ENCODE measurements around the gene UBASH3A. TPM values are rescaled to one million over a fixed set of nuclear protein-coding genes. Genes with fewer than 3 reads are reported as not detected.

Gene UBASH3A
- total RNA-seq, 2 experiments from 2014 or later = 59.7 to 60.8 TPM

DNA sequence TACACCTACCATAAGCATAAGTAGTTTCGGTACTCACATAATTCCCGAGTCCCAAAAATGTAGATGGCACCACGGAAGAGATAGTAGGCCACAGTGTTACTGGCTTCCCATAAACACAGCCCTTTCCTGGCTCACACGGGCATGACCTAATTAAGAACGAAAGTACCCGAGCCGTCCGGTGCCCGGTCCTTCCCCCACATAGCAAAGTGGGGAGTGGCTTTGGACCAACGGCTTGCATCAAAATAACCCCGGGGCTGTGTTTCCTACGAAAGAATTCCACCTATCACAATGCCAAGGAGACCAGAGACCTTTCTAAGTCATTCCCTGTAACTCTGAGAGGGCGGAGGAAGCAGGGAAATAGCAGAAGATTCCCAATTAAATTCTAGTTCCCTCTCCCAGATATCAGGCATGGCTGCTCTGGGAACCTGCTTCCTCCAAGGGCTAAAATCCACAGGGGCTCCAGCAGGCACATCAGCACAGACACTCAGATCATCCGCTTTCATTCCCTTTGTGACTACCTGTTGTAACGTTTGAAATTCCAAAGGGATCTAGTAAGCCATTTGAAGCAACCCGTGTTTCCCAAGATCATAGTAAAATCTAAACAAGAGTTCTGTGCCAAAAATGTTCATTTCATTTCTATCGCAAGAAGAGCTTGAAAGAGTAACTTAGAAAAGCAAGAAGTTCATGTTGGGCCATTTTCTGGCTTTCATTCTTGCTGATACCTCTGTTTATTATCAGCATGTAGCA is 7.6 kb upstream of the UBASH3A start, which contains the start of gene TMPRSS3:
TSS of gene TMPRSS3 (minus strand) at position 148 of the 747 bp plus-strand sequence. CDS start 635 bp downstream, outside the sequence.
- Histone ChIP-seq H3K27me3 (ENCODE audit: control insufficient read depth in 1 of 2, insufficient read depth in 2 of 2, low read length in 2 of 2) (no peaks in the 10 kb centered on the region), H3K4me1 (ENCODE audit: insufficient read depth, low read length) (peaks cover 39% of the 10 kb centered on the region), H3K4me3 (ENCODE audit: low read length) (no peak within 1 kb of the TSS), H3K36me3 (ENCODE audit: insufficient read depth, low read length) (no peaks in the 10 kb centered on the region), H3K9me3 (ENCODE audit: control insufficient read depth in 1 of 2, insufficient read depth in 1 of 2, low read length in 2 of 2) (no peaks in the 10 kb centered on the region), H3K27ac (ENCODE audit: low read depth in 1 of 2, low read length in 2 of 2) (no peak within 1 kb of the TSS)
- peak within 1 kb of the TSS; percentile 31 for H3K4me3 Mint-ChIP-seq
- peaks cover 66% of the 10 kb centered on the region for H3K4me1 Mint-ChIP-seq (ENCODE audit: low read depth)
- TF ChIP-seq, protein P1, sequence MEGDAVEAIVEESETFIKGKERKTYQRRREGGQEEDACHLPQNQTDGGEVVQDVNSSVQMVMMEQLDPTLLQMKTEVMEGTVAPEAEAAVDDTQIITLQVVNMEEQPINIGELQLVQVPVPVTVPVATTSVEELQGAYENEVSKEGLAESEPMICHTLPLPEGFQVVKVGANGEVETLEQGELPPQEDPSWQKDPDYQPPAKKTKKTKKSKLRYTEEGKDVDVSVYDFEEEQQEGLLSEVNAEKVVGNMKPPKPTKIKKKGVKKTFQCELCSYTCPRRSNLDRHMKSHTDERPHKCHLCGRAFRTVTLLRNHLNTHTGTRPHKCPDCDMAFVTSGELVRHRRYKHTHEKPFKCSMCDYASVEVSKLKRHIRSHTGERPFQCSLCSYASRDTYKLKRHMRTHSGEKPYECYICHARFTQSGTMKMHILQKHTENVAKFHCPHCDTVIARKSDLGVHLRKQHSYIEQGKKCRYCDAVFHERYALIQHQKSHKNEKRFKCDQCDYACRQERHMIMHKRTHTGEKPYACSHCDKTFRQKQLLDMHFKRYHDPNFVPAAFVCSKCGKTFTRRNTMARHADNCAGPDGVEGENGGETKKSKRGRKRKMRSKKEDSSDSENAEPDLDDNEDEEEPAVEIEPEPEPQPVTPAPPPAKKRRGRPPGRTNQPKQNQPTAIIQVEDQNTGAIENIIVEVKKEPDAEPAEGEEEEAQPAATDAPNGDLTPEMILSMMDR (IDR thresholded peaks at IDR 0.05) = no peak
- ChIA-PET POLR2A (interaction anchor here (4.1 kb wide), 1 partner anchor 8 kb away, joined by 58 read pairs; the partner anchor contains the start of gene UBASH3A), CTCF (no interaction called here)
- H3K27me3 Mint-ChIP-seq = no peaks in the 10 kb centered on the region
- H3K27ac Mint-ChIP-seq = no peak within 1 kb of the TSS
- DNase-seq (no peak), ATAC-seq (ENCODE audit: poor library complexity) (no peak)
- H3K9me3 Mint-ChIP-seq = no peaks in the 10 kb centered on the region
- intact Hi-C loops (cut with DNase I, micrococcal nuclease) = loop anchor here in 1 of 2 experiments (5.0 kb wide), 1 partner anchor 41 kb away; no protein-coding TSS in a partner anchor
- H3K36me3 Mint-ChIP-seq (ENCODE audit: low read depth) = no peaks in the 10 kb centered on the region

DNA sequence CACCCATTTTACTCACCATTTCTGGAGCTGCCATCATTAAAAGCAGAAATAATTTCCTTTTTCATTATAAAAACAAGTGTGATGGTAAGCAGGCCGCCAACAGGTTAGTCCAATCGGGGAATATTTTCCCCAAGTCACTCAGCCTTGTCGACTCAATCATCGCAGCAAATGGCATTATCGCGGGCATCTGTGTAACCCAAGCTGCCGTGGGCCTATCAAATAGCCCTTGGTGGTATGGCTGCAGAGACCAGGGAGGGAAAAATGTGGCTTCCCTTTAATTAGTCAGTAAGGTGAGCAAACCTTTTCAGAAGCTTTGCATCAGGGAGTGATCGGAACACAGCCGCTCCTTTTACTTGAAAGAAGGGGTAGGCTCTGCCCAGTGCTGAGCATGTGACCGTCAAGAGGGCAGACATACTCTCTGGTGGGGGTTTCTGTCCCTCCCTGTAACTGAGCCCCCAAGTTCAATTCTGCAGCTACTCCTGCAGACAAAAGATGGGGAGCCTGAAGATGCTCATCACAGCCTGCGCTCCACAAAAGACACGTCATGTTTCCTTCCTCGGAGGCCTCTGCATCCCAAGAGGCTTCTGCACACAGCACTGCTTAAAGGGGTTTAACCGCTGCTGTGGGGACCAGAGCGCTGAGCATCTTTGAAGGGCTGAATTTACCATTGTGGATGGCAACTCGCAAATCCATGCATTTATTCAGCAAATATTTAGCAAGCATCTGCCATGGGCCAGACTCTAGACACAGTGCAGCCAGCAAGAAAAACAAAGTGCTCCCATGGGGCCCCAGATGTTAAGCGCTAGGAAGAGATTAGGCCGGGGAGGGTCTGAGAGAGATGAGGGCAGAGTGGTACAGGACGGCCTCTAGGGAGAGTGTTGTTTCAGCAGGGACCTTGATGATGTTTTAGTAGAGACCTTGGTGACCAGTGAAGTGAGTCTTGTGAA is 6.6 kb upstream of the UBASH3A start:
- Mint-ChIP-seq H3K27me3 (no peaks in the 10 kb centered on the region), H3K4me1 (ENCODE audit: low read depth) (peaks cover 64% of the 10 kb centered on the region), H3K9me3 (peaks cover 7% of the 10 kb centered on the region), H3K27ac (peak overlapping the region; percentile 69), H3K36me3 (ENCODE audit: low read depth) (no peaks in the 10 kb centered on the region), H3K4me3 (no peak overlapping the region)
- H3K9me3 ChIP-seq (ENCODE audit: control insufficient read depth in 1 of 2, insufficient read depth in 1 of 2, low read length in 2 of 2) = peaks cover 0 to 8% of the 10 kb centered on the region in 2 experiments
- TF ChIP-seq, protein P1 (IDR thresholded peaks at IDR 0.05) = no peak
- no peak for ATAC-seq (ENCODE audit: poor library complexity)
- intact Hi-C loops (cut with DNase I, micrococcal nuclease) = loop anchor here in 1 of 2 experiments (5.0 kb wide), 1 partner anchor 40 kb away; no protein-coding TSS in a partner anchor
- CTCF ChIA-PET = no interaction called here
- no peak for DNase-seq
- peaks cover 47% of the 10 kb centered on the region for H3K4me1 ChIP-seq (ENCODE audit: insufficient read depth, low read length)
- no peak overlapping the region for H3K4me3 ChIP-seq (ENCODE audit: low read length)
- no peaks in the 10 kb centered on the region for H3K36me3 ChIP-seq (ENCODE audit: insufficient read depth, low read length)
- H3K27me3 ChIP-seq (ENCODE audit: control insufficient read depth in 1 of 2, insufficient read depth in 2 of 2, low read length in 2 of 2) = no peaks in the 10 kb centered on the region
- POLR2A ChIA-PET = no interaction called here
- no peak overlapping the region for H3K27ac ChIP-seq (ENCODE audit: low read depth in 1 of 2, low read length in 2 of 2)

DNA sequence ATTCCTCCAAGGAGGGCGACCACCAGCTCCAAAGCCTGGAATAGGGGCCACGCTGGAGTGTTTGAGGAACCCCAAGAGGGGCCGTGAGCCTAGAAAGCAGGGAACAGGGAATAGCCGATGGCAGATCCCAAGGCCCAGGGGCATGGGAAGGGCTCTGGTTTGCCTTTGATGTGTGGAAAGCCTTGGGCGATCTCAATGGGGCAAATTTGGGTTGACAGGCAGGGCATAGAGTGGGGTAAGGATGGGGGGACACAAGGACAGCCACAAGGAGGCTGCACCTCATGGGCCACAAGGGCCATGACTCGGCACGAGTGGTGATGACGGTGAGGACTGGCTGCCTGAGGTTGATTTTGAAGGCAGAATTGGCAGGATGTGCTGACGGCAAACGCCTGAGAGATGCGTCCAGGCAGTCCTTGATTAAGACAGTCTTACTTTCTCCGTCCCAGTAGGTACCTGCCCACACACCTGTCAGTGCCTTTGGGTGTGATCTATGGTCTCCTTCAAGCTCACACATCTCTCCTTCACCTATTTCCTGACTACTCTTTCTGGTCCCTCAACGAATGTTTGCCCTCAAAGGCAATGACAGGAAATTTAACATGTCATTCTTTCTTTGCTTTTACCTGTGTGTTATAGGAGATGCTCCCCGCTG is 5.8 kb upstream of the UBASH3A start:
- DNase-seq (peak in 1 of 14 experiments; percentile 32), ATAC-seq (ENCODE audit: poor library complexity) (peak; percentile 35)
- Histone ChIP-seq H3K4me1 (ENCODE audit: insufficient read depth, low read length) (peaks cover 47% of the 10 kb centered on the region), H3K36me3 (ENCODE audit: insufficient read depth, low read length) (no peaks in the 10 kb centered on the region), H3K4me3 (ENCODE audit: low read length) (no peak overlapping the region), H3K9me3 (ENCODE audit: control insufficient read depth in 1 of 2, insufficient read depth in 1 of 2, low read length in 2 of 2) (peaks cover 0 to 8% of the 10 kb centered on the region in 2 experiments), H3K27ac (ENCODE audit: low read depth in 1 of 2, low read length in 2 of 2) (peak overlapping the region in 1 of 2 donors; percentile 37), H3K27me3 (ENCODE audit: control insufficient read depth in 1 of 2, insufficient read depth in 2 of 2, low read length in 2 of 2) (no peaks in the 10 kb centered on the region)
- H3K4me3 Mint-ChIP-seq = peak overlapping the region; percentile 4
- POLR2A ChIA-PET = interaction anchor here (1.4 to 1.9 kb wide), 4 partner anchors 11 to 27 kb away, joined by 4 to 15 read pairs (median 5); no protein-coding TSS in a partner anchor
- H3K27me3 Mint-ChIP-seq = no peaks in the 10 kb centered on the region
- peaks cover 7% of the 10 kb centered on the region for H3K9me3 Mint-ChIP-seq
- H3K4me1 Mint-ChIP-seq (ENCODE audit: low read depth) = peaks cover 64% of the 10 kb centered on the region
- no peaks in the 10 kb centered on the region for H3K36me3 Mint-ChIP-seq (ENCODE audit: low read depth)
- TF ChIP-seq, protein P1 (IDR thresholded peaks at IDR 0.05) = no peak
- CTCF ChIA-PET = interaction anchor here (1.3 kb wide), 1 partner anchor 16 kb away, joined by 3 read pairs; no protein-coding TSS in a partner anchor
- intact Hi-C loops (cut with DNase I, micrococcal nuclease) = loop anchor here in 1 of 2 experiments (5.0 kb wide), 1 partner anchor 39 kb away; no protein-coding TSS in a partner anchor
- H3K27ac Mint-ChIP-seq = peak overlapping the region; percentile 69

Data from CD4-positive, alpha-beta T cell (primary cell).